ENCODE measurements around the gene NYAP2. TPM values are rescaled to one million over a fixed set of nuclear protein-coding genes. Genes with fewer than 3 reads are reported as not detected.
A peak's percentile ranks its signal among the peaks of the same experiment; 100 is the strongest.

NYAP2 gene
- total RNA-seq: not detected

DNA sequence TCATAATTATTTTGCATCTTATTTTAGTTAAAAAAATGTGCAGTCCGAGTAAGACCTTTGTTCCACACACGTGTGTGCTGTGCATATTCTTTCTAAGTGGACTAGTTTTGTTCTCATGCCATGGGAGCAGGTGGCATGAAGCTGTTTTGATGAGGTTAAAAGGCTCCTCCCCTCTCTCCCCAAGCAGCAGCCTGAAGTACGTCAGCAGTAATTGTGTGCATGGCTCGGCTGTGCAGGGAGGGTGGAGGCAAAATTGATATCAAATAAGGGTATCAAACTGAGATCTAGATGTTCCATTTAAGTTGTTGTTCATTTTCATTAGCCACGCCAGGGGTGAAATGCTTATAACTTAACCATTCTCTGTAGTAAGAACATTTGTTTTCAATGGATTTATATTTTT lies at the start of gene NYAP2:
Gene NYAP2, plus strand, starts transcription at position 207 of the 400 bp plus-strand sequence. CDS start 9,171 bp downstream, outside the sequence.
- ChIA-PET POLR2A (no interaction called here), CTCF (no interaction called here)
- Mint-ChIP-seq H3K4me3 (no peak within 1 kb of the TSS), H3K9me3 (no peaks in the 10 kb centered on the region), H3K27ac (no peak within 1 kb of the TSS), H3K4me1 (ENCODE audit: low read depth) (no peaks in the 10 kb centered on the region), H3K27me3 (peaks cover 17% of the 10 kb centered on the region), H3K36me3 (no peaks in the 10 kb centered on the region)
- intact Hi-C loops (cut with micrococcal nuclease): no loop called here
- no peak for DNase-seq

DNA sequence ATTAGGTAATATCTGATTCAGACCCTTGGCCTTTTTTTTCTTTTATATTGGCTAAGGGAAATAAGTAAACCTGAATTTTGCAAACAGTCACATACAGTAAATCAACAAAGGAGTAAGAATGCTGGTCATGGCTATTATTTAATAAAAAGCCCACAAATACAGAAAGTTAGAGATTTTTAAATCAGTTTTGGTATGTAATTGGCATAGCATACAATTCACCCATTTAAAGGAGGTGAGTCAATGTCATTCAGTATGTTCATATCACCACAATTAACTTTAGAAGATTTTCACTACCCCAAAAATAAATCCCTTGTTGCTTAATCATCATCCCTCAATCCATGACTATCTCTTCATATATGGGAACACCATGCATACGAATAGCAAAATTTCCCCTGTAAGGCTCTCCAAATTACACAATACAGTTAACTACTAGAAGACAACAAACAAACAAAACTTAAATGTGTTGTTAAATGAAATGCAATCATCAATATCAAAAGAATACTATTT lies 45.9 kb upstream of the NYAP2 start:
- no peaks in the 10 kb centered on the region for H3K36me3 Mint-ChIP-seq
- CTCF ChIA-PET: no interaction called here
- no peak overlapping the region for H3K4me3 Mint-ChIP-seq
- no peak overlapping the region for H3K27ac Mint-ChIP-seq
- no peaks in the 10 kb centered on the region for H3K4me1 Mint-ChIP-seq (ENCODE audit: low read depth)
- no peak for DNase-seq
- H3K27me3 Mint-ChIP-seq: peaks cover 21% of the 10 kb centered on the region
- intact Hi-C loops (cut with micrococcal nuclease): no loop called here
- H3K9me3 Mint-ChIP-seq: no peaks in the 10 kb centered on the region
- POLR2A ChIA-PET: no interaction called here

DNA sequence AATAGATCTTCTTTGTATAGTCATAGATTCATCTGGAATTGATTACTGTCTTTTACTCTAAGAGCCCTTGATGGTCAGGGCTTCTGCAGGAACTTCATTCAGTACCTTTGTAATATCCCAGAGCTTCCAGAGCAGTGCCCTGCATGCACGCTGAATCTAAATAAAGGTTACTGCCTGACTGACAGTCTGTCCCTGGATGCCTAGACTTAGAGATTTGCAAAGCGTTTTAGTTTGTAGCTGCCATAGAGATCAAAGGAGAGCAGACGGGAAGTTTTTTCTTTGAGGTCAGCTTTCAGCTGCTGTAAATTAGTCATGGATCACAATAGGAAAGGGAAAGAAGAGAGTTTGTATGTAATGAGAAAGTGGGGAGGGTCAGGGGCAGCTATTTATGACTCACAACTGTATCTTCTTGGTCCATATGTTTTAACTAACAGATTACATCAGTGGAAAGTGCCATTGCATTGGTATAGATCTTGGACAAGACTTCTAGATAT lies 45.2 kb upstream of the NYAP2 start:
- DNase-seq: no peak
- H3K9me3 Mint-ChIP-seq: no peaks in the 10 kb centered on the region
- H3K27me3 Mint-ChIP-seq: peaks cover 21% of the 10 kb centered on the region
- intact Hi-C loops (cut with micrococcal nuclease): no loop called here
- no peak overlapping the region for H3K4me3 Mint-ChIP-seq
- CTCF ChIA-PET: no interaction called here
- no peaks in the 10 kb centered on the region for H3K36me3 Mint-ChIP-seq
- POLR2A ChIA-PET: no interaction called here
- no peaks in the 10 kb centered on the region for H3K4me1 Mint-ChIP-seq (ENCODE audit: low read depth)
- no peak overlapping the region for H3K27ac Mint-ChIP-seq

DNA sequence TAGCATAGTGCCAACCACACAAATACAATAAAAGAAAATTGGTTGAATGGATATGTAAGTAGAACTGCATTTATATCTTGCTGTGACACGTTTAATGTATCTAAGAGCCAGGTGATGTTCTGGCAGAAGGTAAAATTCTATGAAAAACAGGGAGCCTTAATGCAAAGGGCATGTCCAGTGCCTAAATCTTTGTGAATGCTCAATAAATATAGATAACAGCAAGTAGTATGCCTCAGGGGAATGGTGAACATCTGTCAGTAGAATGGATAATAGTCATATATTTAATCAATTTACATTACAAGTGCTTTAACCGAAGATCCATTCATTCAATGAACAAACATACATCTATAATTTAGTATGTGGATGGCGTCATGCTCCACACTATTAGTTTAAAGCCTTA lies 43.7 kb upstream of the NYAP2 start:
- POLR2A ChIA-PET: no interaction called here
- no peak for DNase-seq
- CTCF ChIA-PET: no interaction called here
- Mint-ChIP-seq H3K4me1 (ENCODE audit: low read depth) (no peaks in the 10 kb centered on the region), H3K9me3 (no peaks in the 10 kb centered on the region), H3K27ac (no peak overlapping the region), H3K4me3 (no peak overlapping the region), H3K27me3 (peaks cover 18% of the 10 kb centered on the region), H3K36me3 (no peaks in the 10 kb centered on the region)
- intact Hi-C loops (cut with micrococcal nuclease): no loop called here

DNA sequence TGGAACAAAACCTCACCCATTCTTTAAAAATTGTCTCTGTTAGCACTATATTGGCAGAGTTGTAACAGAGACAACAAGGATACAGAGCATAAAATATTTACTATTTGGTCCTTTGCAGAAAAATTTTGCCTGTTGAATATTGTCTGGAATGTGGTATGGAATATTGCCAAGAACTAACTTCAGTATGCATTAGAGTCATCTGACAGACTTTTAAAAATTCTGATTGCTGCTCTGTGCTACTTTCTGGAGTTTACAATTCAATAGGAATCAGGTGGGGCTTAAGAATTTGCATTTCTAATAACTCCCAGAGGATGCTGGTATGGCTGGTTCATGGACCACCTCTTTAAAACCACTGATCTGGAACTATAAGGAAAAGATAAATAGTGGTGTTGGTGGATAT lies 32.8 kb upstream of the NYAP2 start:
- no peak for DNase-seq
- H3K27ac Mint-ChIP-seq: no peak overlapping the region
- peaks cover 11% of the 10 kb centered on the region for H3K27me3 Mint-ChIP-seq
- H3K36me3 Mint-ChIP-seq: no peaks in the 10 kb centered on the region
- no peaks in the 10 kb centered on the region for H3K4me1 Mint-ChIP-seq (ENCODE audit: low read depth)
- intact Hi-C loops (cut with micrococcal nuclease): no loop called here
- ChIA-PET CTCF (no interaction called here), POLR2A (no interaction called here)
- H3K9me3 Mint-ChIP-seq: no peaks in the 10 kb centered on the region
- no peak overlapping the region for H3K4me3 Mint-ChIP-seq

DNA sequence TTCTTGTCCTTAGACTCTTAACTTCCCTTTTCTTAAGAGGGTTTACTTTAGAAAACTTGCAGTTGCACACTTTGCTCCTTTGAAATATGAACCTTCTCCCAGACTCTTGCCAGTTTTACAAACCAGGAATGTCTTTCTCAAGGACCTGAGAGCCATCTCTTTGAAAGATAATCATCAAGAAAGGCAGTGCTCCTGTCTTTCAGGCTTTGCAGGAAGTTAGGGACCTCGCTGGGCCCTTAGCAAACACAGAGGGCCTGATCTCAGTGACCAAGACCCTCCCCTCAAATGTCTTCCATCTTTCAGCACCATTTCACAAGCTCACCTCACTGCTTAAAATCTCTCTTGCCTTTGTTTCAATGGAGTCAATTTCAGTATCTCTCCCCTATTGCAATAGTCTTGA lies 32.0 kb upstream of the NYAP2 start:
- Mint-ChIP-seq H3K4me1 (ENCODE audit: low read depth) (no peaks in the 10 kb centered on the region), H3K36me3 (no peaks in the 10 kb centered on the region), H3K27ac (no peak overlapping the region), H3K9me3 (no peaks in the 10 kb centered on the region), H3K4me3 (no peak overlapping the region), H3K27me3 (peaks cover 11% of the 10 kb centered on the region)
- ChIA-PET CTCF (no interaction called here), POLR2A (no interaction called here)
- intact Hi-C loops (cut with micrococcal nuclease): no loop called here
- DNase-seq: no peak

DNA sequence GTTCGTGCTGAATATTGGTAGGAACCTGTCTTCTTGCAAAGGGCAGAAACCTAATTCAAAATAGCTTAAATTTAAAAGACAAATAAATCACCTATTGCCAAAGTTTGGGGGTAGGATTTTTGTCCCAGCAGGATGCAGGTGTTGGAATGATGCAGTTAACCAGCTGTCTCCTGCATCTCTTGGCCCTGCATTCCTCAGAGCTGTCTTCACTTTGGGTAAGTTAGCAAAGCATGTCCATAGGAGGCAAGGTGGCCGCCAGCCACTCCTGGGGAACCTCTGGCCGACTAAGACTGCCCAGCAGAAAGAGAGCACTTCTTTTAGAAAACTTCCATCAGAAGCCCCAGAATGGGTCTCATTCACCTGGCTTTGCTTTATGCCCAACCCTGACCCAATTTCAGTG lies 20.5 kb upstream of the NYAP2 start:
- no peak for DNase-seq
- H3K27me3 Mint-ChIP-seq: peaks cover 6% of the 10 kb centered on the region
- no peaks in the 10 kb centered on the region for H3K36me3 Mint-ChIP-seq
- ChIA-PET POLR2A (no interaction called here), CTCF (no interaction called here)
- H3K27ac Mint-ChIP-seq: no peak overlapping the region
- no peaks in the 10 kb centered on the region for H3K9me3 Mint-ChIP-seq
- no peaks in the 10 kb centered on the region for H3K4me1 Mint-ChIP-seq (ENCODE audit: low read depth)
- intact Hi-C loops (cut with micrococcal nuclease): no loop called here
- H3K4me3 Mint-ChIP-seq: no peak overlapping the region

DNA sequence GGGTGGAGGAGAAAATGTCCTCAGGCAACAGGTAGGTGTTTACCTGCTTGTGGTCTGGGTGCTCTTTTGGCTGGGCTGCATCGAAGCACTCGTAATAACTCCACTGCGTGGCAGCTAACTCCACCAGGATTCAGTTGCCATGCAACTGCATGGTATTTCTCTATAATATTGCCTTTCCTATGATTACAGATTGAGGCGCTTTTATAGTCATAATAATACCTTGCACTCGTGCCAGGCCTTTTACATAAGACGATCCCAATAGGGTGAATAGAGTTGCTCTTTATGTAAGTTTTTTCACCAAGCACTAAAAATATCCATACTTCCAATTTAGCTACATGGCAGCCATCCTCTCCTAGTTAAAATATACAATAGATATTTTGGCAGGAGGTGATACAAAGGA lies 19.7 kb upstream of the NYAP2 start:
- Mint-ChIP-seq H3K36me3 (no peaks in the 10 kb centered on the region), H3K27ac (no peak overlapping the region), H3K9me3 (no peaks in the 10 kb centered on the region), H3K4me1 (ENCODE audit: low read depth) (no peaks in the 10 kb centered on the region), H3K4me3 (no peak overlapping the region), H3K27me3 (peaks cover 6% of the 10 kb centered on the region)
- CTCF ChIA-PET: no interaction called here
- DNase-seq: no peak
- intact Hi-C loops (cut with micrococcal nuclease): no loop called here
- POLR2A ChIA-PET: no interaction called here

DNA sequence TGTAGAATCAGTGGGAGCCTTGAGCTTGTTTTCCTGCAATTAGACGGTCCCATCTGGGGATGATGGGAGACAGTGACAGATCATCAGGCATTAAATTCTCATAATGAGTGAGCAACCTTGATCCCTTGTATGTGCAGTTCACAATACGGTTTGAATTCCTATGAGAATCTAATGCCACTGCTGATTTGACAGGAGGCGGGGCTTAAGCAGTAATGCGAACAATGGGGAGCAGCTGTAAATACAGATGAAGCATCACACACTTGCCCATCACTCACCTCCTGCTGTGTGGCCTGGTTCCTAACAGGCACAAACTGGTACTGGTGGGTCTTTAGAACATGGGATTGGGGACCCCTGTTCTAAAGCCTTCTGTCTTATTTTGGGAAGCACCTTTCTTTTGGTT lies 17.9 kb upstream of the NYAP2 start:
- Mint-ChIP-seq H3K4me3 (no peak overlapping the region), H3K27ac (no peak overlapping the region), H3K27me3 (peaks cover 6% of the 10 kb centered on the region), H3K4me1 (ENCODE audit: low read depth) (no peaks in the 10 kb centered on the region), H3K36me3 (no peaks in the 10 kb centered on the region), H3K9me3 (no peaks in the 10 kb centered on the region)
- CTCF ChIA-PET: no interaction called here
- DNase-seq: no peak
- intact Hi-C loops (cut with micrococcal nuclease): no loop called here
- POLR2A ChIA-PET: no interaction called here

DNA sequence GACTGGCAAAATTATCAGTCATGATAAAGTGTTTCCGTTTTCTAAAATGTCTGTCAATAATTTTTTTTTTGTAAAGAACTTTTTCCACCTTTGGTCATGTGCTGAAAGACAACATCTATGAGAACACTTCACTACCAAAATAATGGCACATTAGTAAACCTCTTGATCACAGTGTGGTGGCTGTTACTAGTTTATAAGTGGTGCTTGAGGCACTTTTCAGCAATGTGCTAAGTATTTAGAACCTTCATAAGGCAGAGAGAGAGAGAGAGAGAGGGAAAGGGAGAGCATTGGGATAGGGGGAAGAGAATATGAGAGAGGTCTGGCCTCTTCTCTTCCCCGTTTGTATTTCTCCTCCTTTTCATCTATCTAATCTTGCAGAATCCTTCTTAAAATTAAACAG lies 1.1 kb upstream of the NYAP2 start:
- no peaks in the 10 kb centered on the region for H3K9me3 Mint-ChIP-seq
- H3K27ac Mint-ChIP-seq: no peak overlapping the region
- POLR2A ChIA-PET: no interaction called here
- no peaks in the 10 kb centered on the region for H3K36me3 Mint-ChIP-seq
- H3K4me3 Mint-ChIP-seq: no peak overlapping the region
- CTCF ChIA-PET: interaction anchor here (0.7 kb wide), 1 partner anchor 115 kb away, joined by 3 read pairs; no protein-coding TSS in a partner anchor
- no peak for DNase-seq
- peaks cover 16% of the 10 kb centered on the region for H3K27me3 Mint-ChIP-seq
- H3K4me1 Mint-ChIP-seq (ENCODE audit: low read depth): no peaks in the 10 kb centered on the region
- intact Hi-C loops (cut with micrococcal nuclease): no loop called here

DNA sequence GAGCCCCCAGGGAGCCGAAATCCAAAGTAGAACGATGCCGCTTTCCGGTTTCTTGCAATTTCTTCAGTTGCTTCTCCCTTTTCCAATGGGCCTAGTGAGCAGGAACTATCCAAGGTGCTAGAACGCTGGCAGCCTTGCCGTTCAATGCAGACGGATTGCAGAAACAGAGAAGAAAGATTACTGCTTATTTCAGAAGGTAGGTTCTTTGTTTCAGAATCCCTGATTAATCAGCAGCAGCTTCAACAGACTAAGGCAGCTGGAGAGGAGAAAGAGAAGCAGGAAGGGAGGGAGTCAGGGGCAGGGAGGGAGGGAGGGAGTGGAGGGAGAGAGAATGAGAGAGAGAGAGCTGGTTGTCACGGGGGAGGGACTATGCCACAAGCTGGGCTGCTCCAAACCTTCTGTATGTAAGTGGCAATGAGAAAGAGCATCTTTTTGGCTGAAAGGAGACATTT lies 576 bp downstream of the NYAP2 start:
- H3K27ac Mint-ChIP-seq: no peak overlapping the region
- intact Hi-C loops (cut with micrococcal nuclease): no loop called here
- ChIA-PET CTCF (no interaction called here), POLR2A (no interaction called here)
- peak; percentile 17 for DNase-seq
- H3K4me1 Mint-ChIP-seq (ENCODE audit: low read depth): no peaks in the 10 kb centered on the region
- no peak overlapping the region for H3K4me3 Mint-ChIP-seq
- H3K9me3 Mint-ChIP-seq: no peaks in the 10 kb centered on the region
- H3K36me3 Mint-ChIP-seq: no peaks in the 10 kb centered on the region
- H3K27me3 Mint-ChIP-seq: peaks cover 20% of the 10 kb centered on the region

DNA sequence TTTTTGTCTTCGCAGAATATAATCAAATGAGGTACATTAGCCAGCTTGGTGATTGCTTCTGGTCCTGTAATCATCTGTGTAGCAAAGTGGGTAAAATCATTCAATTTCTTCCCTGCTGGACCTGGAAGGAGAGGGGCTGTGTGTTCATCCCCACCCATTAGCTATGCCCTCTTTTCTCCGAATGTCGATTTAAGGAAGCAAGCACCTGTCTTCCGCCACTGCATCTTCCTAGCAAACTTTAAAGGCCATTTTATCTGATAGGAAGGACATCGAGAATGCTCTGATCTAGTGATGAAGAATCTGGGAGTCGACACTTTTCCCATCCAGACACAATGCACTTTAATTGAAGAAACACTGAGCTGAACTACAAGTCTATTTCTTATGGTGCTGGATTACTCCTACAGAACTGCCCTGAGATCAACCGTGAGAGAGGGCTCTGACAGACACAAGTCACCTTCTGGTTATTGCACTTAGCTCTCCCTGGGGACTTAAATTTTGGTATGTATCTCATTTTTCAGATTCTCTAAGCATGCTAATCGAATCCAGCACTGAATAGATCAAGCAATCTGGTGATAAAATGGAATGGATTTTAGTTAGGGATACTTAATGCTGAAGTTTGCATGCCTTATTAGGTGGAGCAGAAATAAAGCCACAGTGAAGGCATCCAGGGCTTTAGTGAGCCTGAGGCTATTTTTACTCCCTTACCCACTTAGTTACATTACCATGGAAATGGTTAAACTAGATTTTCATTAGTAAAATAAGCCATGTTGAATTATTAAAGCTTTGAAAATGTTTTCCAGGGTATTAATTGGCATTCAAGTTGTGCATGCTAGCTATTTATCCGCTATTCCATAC lies 1.3 kb downstream of the NYAP2 start:
- Mint-ChIP-seq H3K4me3 (no peak overlapping the region), H3K36me3 (no peaks in the 10 kb centered on the region)

DNA sequence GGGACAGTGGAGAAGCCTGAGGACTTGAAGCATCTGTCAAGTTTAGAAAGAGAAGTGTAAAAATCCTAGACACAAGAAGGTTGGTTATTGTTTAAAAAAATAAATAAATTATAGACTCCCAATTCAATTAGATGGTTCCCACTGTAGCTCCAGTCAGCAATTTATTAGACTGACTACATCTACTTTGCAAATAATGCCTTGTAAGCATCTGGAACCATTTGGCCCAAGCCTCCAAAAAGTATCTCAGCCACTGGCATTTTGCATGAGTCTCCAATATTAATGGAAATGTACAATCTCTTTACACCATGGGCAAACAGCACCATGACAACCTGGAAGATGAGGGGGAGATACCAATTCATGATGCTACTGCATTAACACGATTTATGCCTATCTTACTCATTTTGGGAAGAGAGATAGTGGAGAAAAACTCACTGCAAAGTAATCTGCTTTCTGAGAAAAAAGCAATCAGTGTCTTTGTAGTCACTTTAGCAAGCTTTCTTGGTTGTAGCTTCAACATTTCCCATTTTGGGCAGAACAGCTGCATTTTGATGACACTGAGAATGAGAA lies 2.8 kb downstream of the NYAP2 start:
- Mint-ChIP-seq H3K27ac (no peak overlapping the region), H3K27me3 (peaks cover 18% of the 10 kb centered on the region), H3K4me1 (ENCODE audit: low read depth) (no peaks in the 10 kb centered on the region), H3K36me3 (no peaks in the 10 kb centered on the region), H3K9me3 (no peaks in the 10 kb centered on the region), H3K4me3 (no peak overlapping the region)
- intact Hi-C loops (cut with micrococcal nuclease): no loop called here
- ChIA-PET CTCF (interaction anchor here (0.6 kb wide), 1 partner anchor 377 kb away, joined by 3 read pairs; no protein-coding TSS in a partner anchor), POLR2A (no interaction called here)
- DNase-seq: no peak

More for the DNA sequence above, 1.3 kb downstream of the NYAP2 start:
- Mint-ChIP-seq H3K9me3 (no peaks in the 10 kb centered on the region), H3K4me1 (ENCODE audit: low read depth) (no peaks in the 10 kb centered on the region), H3K27me3 (peaks cover 23% of the 10 kb centered on the region), H3K27ac (no peak overlapping the region)
- POLR2A ChIA-PET: no interaction called here
- intact Hi-C loops (cut with micrococcal nuclease): no loop called here
- DNase-seq: no peak
- CTCF ChIA-PET: no interaction called here
